WTC11 (cell line): ENCODE results near the gene DUOX1. TPM values are rescaled to one million over a fixed set of nuclear protein-coding genes. Genes with fewer than 3 reads are reported as not detected.
A peak's percentile ranks its signal among the peaks of the same experiment; 100 is the strongest.

ENCODE experiments used
- ATAC-seq: fragments of 200-7000 bp; cut with Tn5 transposase; 2 replicates; pipeline ENCODE4 v1.10.0; 2021; ENCODE audit warnings: mild to moderate bottlenecking, moderate library complexity
- CTCF ChIA-PET: fragments of 300-600 bp; sonication (Branson Sonifier 250); formaldehyde crosslinking; loops from one replicate; lab custom pipeline; 2021; ENCODE audit warnings: antibody characterized with exemption; lab: Charles Lee
- POLR2A ChIA-PET: fragments of 350-600 bp; sonication (Branson Sonifier 250); formaldehyde crosslinking; loops from one replicate; lab custom pipeline; 2021; ENCODE audit warnings: antibody characterized with exemption; lab: Charles Lee
- DNase-seq: peaks from one replicate; pipeline ENCODE4 v3.0.0; 2021; ENCODE audit warnings: low spot score
- H3K27ac Mint-ChIP-seq: 2 replicates; pipeline ENCODE4 v1.8.0; 2021; ENCODE audit warnings: mixed read lengths
- H3K27me3 Mint-ChIP-seq: 2 replicates; pipeline ENCODE4 v1.8.0; 2021; ENCODE audit warnings: low read depth, mild to moderate bottlenecking, moderate library complexity, mixed read lengths
- H3K36me3 Mint-ChIP-seq: 2 replicates; pipeline ENCODE4 v1.8.0; 2021; ENCODE audit warnings: mixed read lengths
- H3K4me1 Mint-ChIP-seq: 2 replicates; pipeline ENCODE4 v1.8.0; 2022; ENCODE audit warnings: mixed read lengths
- H3K4me3 Mint-ChIP-seq: 2 replicates; pipeline ENCODE4 v1.8.0; 2021; ENCODE audit warnings: mild to moderate bottlenecking, moderate library complexity, mixed read lengths
- H3K9me3 Mint-ChIP-seq: 2 replicates; pipeline ENCODE4 v1.8.0; 2021; ENCODE audit warnings: mixed read lengths
- CBFB ChIP-seq: sonication (generic); formaldehyde crosslinking; IDR thresholded peaks from 2 replicates; pipeline ENCODE4 v1.8.1; 2022; ENCODE audit warnings: mild to moderate bottlenecking, low read depth, missing genetic modification reagents
- ELF4 ChIP-seq: sonication (generic); formaldehyde crosslinking; IDR thresholded peaks from 2 replicates; pipeline ENCODE4 v1.8.1; 2022; ENCODE audit warnings: low read depth, mild to moderate bottlenecking, moderate library complexity, missing genetic modification reagents
- ETV6 ChIP-seq: sonication (generic); formaldehyde crosslinking; IDR thresholded peaks from 2 replicates; pipeline ENCODE4 v1.8.1; 2022; ENCODE audit warnings: mild to moderate bottlenecking, missing genetic modification reagents
- FOXP1 ChIP-seq: sonication (generic); formaldehyde crosslinking; IDR thresholded peaks from 2 replicates; pipeline ENCODE4 v1.8.0; 2022; ENCODE audit warnings: missing genetic modification reagents, mild to moderate bottlenecking, moderate library complexity, borderline replicate concordance
- JUN ChIP-seq: sonication (generic); formaldehyde crosslinking; IDR thresholded peaks from 2 replicates; pipeline ENCODE4 v1.8.0; 2023; ENCODE audit warnings: mild to moderate bottlenecking, missing genetic modification reagents
- MAX ChIP-seq: sonication (generic); formaldehyde crosslinking; IDR thresholded peaks from 2 replicates; pipeline ENCODE4 v1.8.0; 2022; ENCODE audit warnings: mild to moderate bottlenecking, missing genetic modification reagents
- NFE2L1 ChIP-seq: sonication (generic); formaldehyde crosslinking; IDR thresholded peaks from 2 replicates; pipeline ENCODE4 v1.8.1; 2023; ENCODE audit warnings: missing genetic modification reagents
- NR1H2 ChIP-seq: sonication (generic); formaldehyde crosslinking; IDR thresholded peaks from 2 replicates; pipeline ENCODE4 v1.9.0; 2021; ENCODE audit warnings: mild to moderate bottlenecking, moderate library complexity, missing genetic modification reagents
- NR2C2 ChIP-seq: sonication (generic); formaldehyde crosslinking; IDR thresholded peaks from 2 replicates; pipeline ENCODE4 v1.8.0; 2022; ENCODE audit warnings: mild to moderate bottlenecking, missing genetic modification reagents
- SP1 ChIP-seq: sonication (generic); formaldehyde crosslinking; conservative IDR thresholded peaks from 2 replicates; pipeline ENCODE4 v1.8.1; 2022; ENCODE audit warnings: missing genetic modification reagents
- STAT6 ChIP-seq: sonication (generic); formaldehyde crosslinking; conservative IDR thresholded peaks from 2 replicates; pipeline ENCODE4 v1.8.1; 2023; ENCODE audit warnings: mild to moderate bottlenecking, low read depth, missing genetic modification reagents, moderate library complexity
- TEAD4 ChIP-seq: sonication (generic); formaldehyde crosslinking; IDR thresholded peaks from 2 replicates; pipeline ENCODE4 v1.8.0; 2022; ENCODE audit warnings: mild to moderate bottlenecking, missing genetic modification reagents
- TP53 ChIP-seq: sonication (generic); formaldehyde crosslinking; IDR thresholded peaks from 2 replicates; pipeline ENCODE4 v1.8.1; 2023; ENCODE audit warnings: mild to moderate bottlenecking, missing genetic modification reagents
- ZNF232 ChIP-seq: sonication (generic); formaldehyde crosslinking; IDR thresholded peaks from 2 replicates; pipeline ENCODE4 v1.8.0; 2022; ENCODE audit warnings: mild to moderate bottlenecking, missing genetic modification reagents
- ZNF281 ChIP-seq: sonication (generic); formaldehyde crosslinking; IDR thresholded peaks from 2 replicates; pipeline ENCODE4 v1.8.0; 2023; ENCODE audit warnings: mild to moderate bottlenecking, missing genetic modification reagents
- ZNF423 ChIP-seq: fragments of 250-450 bp; sonication (Bioruptor Pico); IDR thresholded peaks from 2 replicates; pipeline ENCODE4 v2.1.2; 2022; ENCODE audit warnings: mild to moderate bottlenecking, moderate library complexity
- total RNA-seq: library from RNA; stranded (reverse); gene quantifications from 3 replicates; pipeline ENCODE4 v1.2.3, GENCODE V29; 2021
- TF ChIP-seq, protein P1 (sequence below): sonication (generic); formaldehyde crosslinking; IDR thresholded peaks from 2 replicates; pipeline ENCODE4 v1.8.0; 2022; ENCODE audit warnings: mild to moderate bottlenecking, missing genetic modification reagents
- TF ChIP-seq, protein P2 (sequence below): fragments of 250-450 bp; sonication (Bioruptor Pico); IDR thresholded peaks from 2 replicates; pipeline ENCODE4 v2.1.2; 2022; ENCODE audit warnings: mild to moderate bottlenecking, moderate library complexity

Gene DUOX1
- total RNA-seq, 1 experiment from 2014 or later, result 1.3 TPM

DNA sequence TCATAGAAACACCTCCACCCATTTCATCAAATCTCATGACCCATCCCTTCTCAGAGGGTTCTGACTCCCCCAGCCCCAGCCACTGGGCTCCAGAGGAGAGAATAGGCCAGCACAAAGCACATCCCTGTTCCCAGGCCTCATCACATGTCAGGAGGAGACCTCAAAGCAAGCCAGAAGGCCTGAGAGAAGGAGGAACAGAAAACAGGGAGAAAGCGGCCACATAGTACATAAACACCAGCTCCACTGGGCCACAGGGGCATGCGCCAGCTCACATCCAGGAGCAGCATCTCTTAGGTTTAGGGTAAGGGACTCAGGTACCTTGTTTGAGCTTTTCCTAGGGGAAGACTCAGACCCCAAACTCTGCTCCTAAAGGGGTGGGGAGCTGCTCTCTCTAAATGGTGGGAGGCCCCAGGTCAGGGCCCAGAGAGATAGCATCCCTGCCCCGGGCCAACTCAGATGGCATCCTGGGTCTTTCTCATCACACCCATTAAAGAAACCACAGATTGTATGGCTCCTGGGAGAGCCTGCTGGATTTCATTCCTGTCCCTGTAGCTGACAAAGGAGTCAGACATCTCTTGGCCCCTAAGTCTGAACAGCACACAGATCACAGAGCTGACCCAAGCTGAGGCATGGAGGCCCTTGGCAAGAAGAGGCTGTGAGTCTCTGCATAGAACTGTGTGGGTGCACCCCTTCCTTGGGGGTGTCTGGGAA lies 55.4 kb downstream of the DUOX1 start (continued):
- TF ChIP-seq STAT6 (CRISPR knock-in tag), result no peak
- TF ChIP-seq TEAD4 (CRISPR knock-in tag), result no peak
- no peak for TF ChIP-seq NFE2L1 (CRISPR knock-in tag)
- TF ChIP-seq ELF4 (CRISPR knock-in tag), result no peak
- TF ChIP-seq, protein P1, sequence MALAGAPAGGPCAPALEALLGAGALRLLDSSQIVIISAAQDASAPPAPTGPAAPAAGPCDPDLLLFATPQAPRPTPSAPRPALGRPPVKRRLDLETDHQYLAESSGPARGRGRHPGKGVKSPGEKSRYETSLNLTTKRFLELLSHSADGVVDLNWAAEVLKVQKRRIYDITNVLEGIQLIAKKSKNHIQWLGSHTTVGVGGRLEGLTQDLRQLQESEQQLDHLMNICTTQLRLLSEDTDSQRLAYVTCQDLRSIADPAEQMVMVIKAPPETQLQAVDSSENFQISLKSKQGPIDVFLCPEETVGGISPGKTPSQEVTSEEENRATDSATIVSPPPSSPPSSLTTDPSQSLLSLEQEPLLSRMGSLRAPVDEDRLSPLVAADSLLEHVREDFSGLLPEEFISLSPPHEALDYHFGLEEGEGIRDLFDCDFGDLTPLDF (CRISPR knock-in tag), result no peak
- TF ChIP-seq TP53, result no peak
- no peak for TF ChIP-seq ZNF232 (CRISPR knock-in tag)

GRCh38 chr15:45185903-45186770 lies 56.3 kb downstream of the DUOX1 start:
- peaks cover 58% of the 10 kb centered on the region for H3K4me1 Mint-ChIP-seq
- CTCF ChIA-PET, result interaction anchor here (0.6 to 3.5 kb wide), 8 partner anchors 12 to 154 kb away, joined by 3 to 36 read pairs (median 6); no protein-coding TSS in a partner anchor
- H3K27ac Mint-ChIP-seq, result no peak overlapping the region
- no peaks in the 10 kb centered on the region for H3K9me3 Mint-ChIP-seq
- peak overlapping the region; percentile 85 for H3K4me3 Mint-ChIP-seq
- POLR2A ChIA-PET, result interaction anchor here (1.5 to 2.9 kb wide), 3 partner anchors 15 to 23 kb away, joined by 3 to 23 read pairs (median 4); no protein-coding TSS in a partner anchor
- H3K36me3 Mint-ChIP-seq, result no peaks in the 10 kb centered on the region
- no peak for DNase-seq
- peak; percentile 2; the same call in 1 of the 2 replicates for ATAC-seq
- H3K27me3 Mint-ChIP-seq, result peaks cover 32% of the 10 kb centered on the region
- no peak for TF ChIP-seq FOXP1 (CRISPR knock-in tag)
- no peak for TF ChIP-seq NR1H2 (CRISPR knock-in tag)
- TF ChIP-seq SP1 (CRISPR knock-in tag), result no peak
- TF ChIP-seq NR2C2, result no peak

GRCh38 chr15:45186771-45187577 lies 57.2 kb downstream of the DUOX1 start:
- ATAC-seq, result peak; percentile 31
- H3K27ac Mint-ChIP-seq, result no peak overlapping the region; the same call in 1 of the 2 replicates
- H3K4me1 Mint-ChIP-seq, result peaks cover 52% of the 10 kb centered on the region
- H3K4me3 Mint-ChIP-seq, result peak overlapping the region; percentile 85
- POLR2A ChIA-PET, result interaction anchor here (1.5 to 2.9 kb wide), 4 partner anchors 15 to 216 kb away, joined by 3 to 23 read pairs (median 5); a partner anchor contains a TSS
- H3K9me3 Mint-ChIP-seq, result no peaks in the 10 kb centered on the region
- peak; percentile 46 for DNase-seq
- H3K36me3 Mint-ChIP-seq, result no peaks in the 10 kb centered on the region
- TF ChIP-seq TP53, result 0 out of 2 replicates have a peak, but pooled peaks have one; percentile 24
- TF ChIP-seq JUN (CRISPR knock-in tag), result no peak
- TF ChIP-seq, protein P2, sequence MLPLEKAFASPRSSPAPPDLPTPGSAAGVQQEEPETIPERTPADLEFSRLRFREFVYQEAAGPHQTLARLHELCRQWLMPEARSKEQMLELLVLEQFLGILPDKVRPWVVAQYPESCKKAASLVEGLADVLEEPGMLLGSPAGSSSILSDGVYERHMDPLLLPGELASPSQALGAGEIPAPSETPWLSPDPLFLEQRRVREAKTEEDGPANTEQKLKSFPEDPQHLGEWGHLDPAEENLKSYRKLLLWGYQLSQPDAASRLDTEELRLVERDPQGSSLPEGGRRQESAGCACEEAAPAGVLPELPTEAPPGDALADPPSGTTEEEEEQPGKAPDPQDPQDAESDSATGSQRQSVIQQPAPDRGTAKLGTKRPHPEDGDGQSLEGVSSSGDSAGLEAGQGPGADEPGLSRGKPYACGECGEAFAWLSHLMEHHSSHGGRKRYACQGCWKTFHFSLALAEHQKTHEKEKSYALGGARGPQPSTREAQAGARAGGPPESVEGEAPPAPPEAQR (CRISPR knock-in tag), result no peak
- 0 out of 2 replicates have a peak, but pooled peaks have one; percentile 19 for TF ChIP-seq CBFB
- TF ChIP-seq ZNF423 (CRISPR knock-in tag), result 0 out of 2 replicates have a peak, but pooled peaks have one; percentile 7
- peak; percentile 60; the same call in 1 of the 2 replicates for TF ChIP-seq ETV6 (CRISPR knock-in tag)
- 0 out of 2 replicates have a peak, but pooled peaks have one; percentile 15 for TF ChIP-seq MAX (CRISPR knock-in tag)
- TF ChIP-seq ZNF281 (CRISPR knock-in tag), result peak; percentile 75; the same call in 1 of the 2 replicates
- H3K27me3 Mint-ChIP-seq, result peaks cover 34% of the 10 kb centered on the region
- CTCF ChIA-PET, result interaction anchor here (0.9 to 3.5 kb wide), 8 partner anchors 11 to 60 kb away, joined by 4 to 36 read pairs (median 7); no protein-coding TSS in a partner anchor
